Measurements from ENCODE around the gene JOSD1. TPM values are rescaled to one million over a fixed set of nuclear protein-coding genes. Genes with fewer than 3 reads are reported as not detected.
A peak's percentile ranks its signal among the peaks of the same experiment; 100 is the strongest.

Gene JOSD1
- total and polyA plus RNA-seq, 4 donors: 35.4 to 51.0 (median 39.8) TPM

DNA sequence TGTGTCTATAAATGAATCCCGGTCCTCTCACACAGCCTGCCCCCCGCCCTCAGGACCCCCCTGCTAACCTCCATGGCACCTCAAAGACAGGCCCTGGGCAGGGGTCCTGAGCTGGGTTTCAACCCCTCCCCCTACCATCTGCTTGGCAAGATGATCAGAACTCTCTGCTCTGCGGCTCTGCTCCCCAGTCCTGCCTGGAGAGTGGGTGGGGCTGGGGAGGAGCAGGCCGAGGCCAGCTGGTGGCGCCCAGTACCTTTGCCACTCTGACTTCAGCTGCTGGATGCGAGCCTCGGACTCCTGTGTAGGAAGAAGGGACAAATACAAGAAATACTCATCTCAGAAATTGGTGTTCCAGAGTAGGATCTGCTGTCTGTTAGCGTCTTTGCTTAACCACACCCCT is 40.0 kb upstream of the JOSD1 start:
- Histone ChIP-seq H3K4me1 (ENCODE audit: control insufficient read depth, insufficient read depth, low read length) (peaks cover 9% of the 10 kb centered on the region), H3K36me3 (ENCODE audit: control insufficient read depth, insufficient read depth, low read length) (peaks cover 100% of the 10 kb centered on the region), H3K27ac (ENCODE audit: low read depth, low read length) (no peak overlapping the region), H3K27me3 (ENCODE audit: control insufficient read depth, insufficient read depth, low read length) (no peaks in the 10 kb centered on the region), H3K9me3 (ENCODE audit: control insufficient read depth, insufficient read depth, low read length) (no peaks in the 10 kb centered on the region), H3K4me3 (ENCODE audit: low read depth, low read length) (no peak overlapping the region)
- no peak for DNase-seq (ENCODE audit: low read depth in 4 of 6, low spot score in 6 of 6)
- 66% methylated on average over 3 of the region's 8 CpGs for WGBS (ENCODE audit: insufficient coverage)

DNA sequence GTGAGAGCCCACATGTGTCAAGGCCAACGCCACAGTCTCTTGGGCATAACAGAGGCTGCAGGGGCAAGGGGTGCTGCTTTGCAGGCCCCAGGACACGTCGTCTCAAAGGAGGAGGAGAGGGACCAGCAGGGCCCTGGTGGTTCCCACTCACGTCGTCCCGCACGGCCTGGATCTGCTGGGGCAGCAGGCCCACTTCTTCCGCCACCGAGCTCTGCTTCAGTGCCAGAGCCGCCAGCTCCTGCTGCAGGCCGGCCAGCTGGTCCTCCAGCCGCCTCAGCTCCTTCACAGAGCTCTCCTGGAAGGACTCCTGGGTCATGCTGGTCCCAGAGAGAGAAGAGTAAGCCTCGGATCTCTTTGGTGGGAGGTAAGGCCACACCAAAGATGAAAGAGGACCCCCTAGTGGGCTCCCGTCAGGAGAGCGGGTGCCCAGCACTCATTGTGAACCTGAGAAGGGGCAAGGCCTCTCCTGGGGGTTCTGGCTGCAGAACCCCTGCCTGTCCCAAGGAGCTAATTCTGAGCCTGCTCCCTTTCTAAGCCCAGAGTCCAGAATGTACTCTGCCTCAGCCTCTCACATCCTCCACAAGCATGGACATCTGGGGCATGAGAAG is 39.5 kb upstream of the JOSD1 start:
- H3K36me3 ChIP-seq (ENCODE audit: control insufficient read depth, insufficient read depth, low read length): peaks cover 100% of the 10 kb centered on the region

DNA sequence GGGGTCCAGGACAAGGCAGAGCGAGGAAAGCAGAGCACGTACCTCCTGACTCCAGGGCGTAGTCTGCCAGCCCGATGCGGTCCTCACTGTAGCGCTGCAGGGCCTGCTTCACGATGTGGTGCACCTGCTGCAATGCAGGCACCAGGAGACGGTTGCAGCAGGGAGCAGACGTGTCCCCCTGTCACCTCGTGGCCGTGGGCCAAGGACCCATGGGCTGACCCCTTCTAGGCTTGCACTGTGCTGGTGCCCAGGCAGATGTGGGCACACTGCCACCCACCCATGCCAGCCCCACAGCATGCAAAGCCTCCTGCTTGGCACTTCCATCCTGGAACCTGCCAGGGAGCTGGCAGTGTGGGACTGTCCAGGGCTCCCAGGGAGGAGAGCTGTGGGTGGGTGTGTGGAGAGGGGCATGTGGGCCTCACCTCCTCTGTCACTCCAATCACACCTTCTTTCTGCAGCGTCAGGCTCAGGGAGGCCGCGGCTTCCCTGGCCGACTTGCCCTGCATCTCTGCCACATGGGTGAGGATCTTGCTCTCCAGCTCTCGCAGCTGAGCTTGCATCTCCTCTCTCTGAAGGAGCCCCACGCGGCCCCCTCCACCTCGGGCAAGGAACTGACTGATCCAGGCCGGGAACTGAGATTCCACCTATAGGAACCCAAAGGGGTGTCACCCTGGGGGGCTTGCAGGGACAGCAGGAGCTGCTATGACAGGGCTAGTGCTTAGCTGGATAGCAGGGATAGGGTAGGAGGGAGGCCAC is 38.7 kb upstream of the JOSD1 start:
- Histone ChIP-seq H3K4me1 (ENCODE audit: control insufficient read depth, insufficient read depth, low read length) (peaks cover 10% of the 10 kb centered on the region), H3K36me3 (ENCODE audit: control insufficient read depth, insufficient read depth, low read length) (peaks cover 100% of the 10 kb centered on the region), H3K27ac (ENCODE audit: low read depth, low read length) (no peak overlapping the region), H3K27me3 (ENCODE audit: control insufficient read depth, insufficient read depth, low read length) (no peaks in the 10 kb centered on the region), H3K4me3 (ENCODE audit: low read depth, low read length) (no peak overlapping the region), H3K9me3 (ENCODE audit: control insufficient read depth, insufficient read depth, low read length) (no peaks in the 10 kb centered on the region)
- 91% methylated on average over 19 of the region's 20 CpGs for WGBS (ENCODE audit: insufficient coverage)
- DNase-seq (ENCODE audit: low read depth in 4 of 6, low spot score in 6 of 6): no peak

More for the DNA sequence above, 39.5 kb upstream of the JOSD1 start:
- Histone ChIP-seq H3K27ac (ENCODE audit: low read depth, low read length) (no peak overlapping the region), H3K9me3 (ENCODE audit: control insufficient read depth, insufficient read depth, low read length) (no peaks in the 10 kb centered on the region), H3K4me3 (ENCODE audit: low read depth, low read length) (no peak overlapping the region), H3K27me3 (ENCODE audit: control insufficient read depth, insufficient read depth, low read length) (no peaks in the 10 kb centered on the region), H3K4me1 (ENCODE audit: control insufficient read depth, insufficient read depth, low read length) (peaks cover 9% of the 10 kb centered on the region)
- 76% methylated on average over 14 of the region's 15 CpGs for WGBS (ENCODE audit: insufficient coverage)
- no peak for DNase-seq (ENCODE audit: low read depth in 4 of 6, low spot score in 6 of 6)

DNA sequence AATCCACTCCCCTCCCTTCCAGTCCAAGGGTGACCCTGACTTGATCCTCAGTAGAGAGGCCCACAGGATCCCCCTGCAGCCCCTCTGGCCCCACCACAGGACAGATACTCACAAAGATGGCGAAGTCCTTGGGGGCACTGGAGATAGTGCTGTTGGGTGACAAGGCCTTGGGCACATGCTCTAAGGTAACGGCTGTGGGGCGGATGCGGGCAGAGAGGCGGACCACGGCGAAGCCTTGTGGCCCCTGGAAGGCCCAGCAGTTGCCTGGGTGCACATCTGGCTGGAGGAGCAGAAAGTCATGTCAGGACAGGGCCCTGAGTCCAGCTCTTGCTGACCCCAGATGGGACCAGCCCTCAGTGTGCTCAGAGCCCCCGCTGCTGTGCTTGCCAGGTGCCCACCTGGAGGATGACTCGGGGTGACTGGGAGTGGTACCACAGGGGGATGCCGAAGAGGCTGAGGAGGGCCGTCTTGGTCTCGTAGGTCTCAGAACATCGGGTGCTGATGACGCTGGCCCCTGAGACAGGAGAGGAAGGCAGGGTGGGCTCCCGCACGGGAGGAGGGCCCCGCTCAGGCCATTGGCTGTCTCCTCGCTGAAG is 37.8 kb upstream of the JOSD1 start:
- no peak for DNase-seq (ENCODE audit: low read depth in 4 of 6, low spot score in 6 of 6)
- 97% methylated on average over 18 of the region's 18 CpGs for WGBS (ENCODE audit: insufficient coverage)
- H3K4me1 ChIP-seq (ENCODE audit: control insufficient read depth, insufficient read depth, low read length): peaks cover 19% of the 10 kb centered on the region
- no peak overlapping the region for H3K4me3 ChIP-seq (ENCODE audit: low read depth, low read length)
- H3K9me3 ChIP-seq (ENCODE audit: control insufficient read depth, insufficient read depth, low read length): no peaks in the 10 kb centered on the region
- H3K27me3 ChIP-seq (ENCODE audit: control insufficient read depth, insufficient read depth, low read length): no peaks in the 10 kb centered on the region
- H3K36me3 ChIP-seq (ENCODE audit: control insufficient read depth, insufficient read depth, low read length): peaks cover 100% of the 10 kb centered on the region
- H3K27ac ChIP-seq (ENCODE audit: low read depth, low read length): no peak overlapping the region

DNA sequence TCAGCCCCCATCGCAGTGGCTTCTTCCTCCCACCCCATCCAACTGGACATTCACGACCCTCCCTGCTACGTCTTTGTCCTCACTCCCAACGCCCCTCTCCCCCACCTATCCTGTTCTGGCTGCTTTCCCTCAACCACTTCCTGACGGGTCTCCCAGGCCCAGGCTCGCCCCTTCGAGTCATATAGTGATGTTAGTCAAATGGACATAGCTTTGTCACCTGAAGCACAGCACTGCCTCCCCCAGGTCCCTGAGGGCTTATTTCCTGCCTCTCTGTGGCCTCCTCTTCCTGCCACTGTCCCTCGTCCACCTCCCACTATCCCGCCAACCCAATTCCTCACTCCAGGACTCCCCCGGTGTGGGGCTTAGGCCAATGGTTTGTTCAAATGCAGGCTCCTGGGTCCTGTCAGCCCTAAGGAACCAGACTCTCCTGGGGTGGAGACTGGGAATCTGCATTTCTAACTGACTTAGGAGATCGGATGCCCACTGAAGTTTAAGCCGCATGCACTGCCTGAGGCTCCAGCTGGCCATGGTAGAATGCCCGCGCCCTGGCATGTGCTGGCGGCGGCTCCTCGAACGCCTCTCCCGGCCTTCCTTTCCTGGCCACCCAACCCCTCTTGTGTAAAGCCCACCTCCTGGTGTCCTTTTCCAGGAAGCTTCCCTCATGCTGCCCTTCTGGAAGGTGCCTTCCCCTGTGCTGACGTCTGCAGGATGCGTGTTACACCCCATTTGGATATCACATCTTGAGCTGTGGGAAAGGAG is 36.7 kb upstream of the JOSD1 start:
- no peaks in the 10 kb centered on the region for H3K9me3 ChIP-seq (ENCODE audit: control insufficient read depth, insufficient read depth, low read length)
- no peak for DNase-seq (ENCODE audit: low read depth in 4 of 6, low spot score in 6 of 6)
- H3K27me3 ChIP-seq (ENCODE audit: control insufficient read depth, insufficient read depth, low read length): no peaks in the 10 kb centered on the region
- no peak overlapping the region for H3K27ac ChIP-seq (ENCODE audit: low read depth, low read length)
- peaks cover 28% of the 10 kb centered on the region for H3K4me1 ChIP-seq (ENCODE audit: control insufficient read depth, insufficient read depth, low read length)
- 85% methylated on average over 16 of the region's 21 CpGs for WGBS (ENCODE audit: insufficient coverage)
- H3K4me3 ChIP-seq (ENCODE audit: low read depth, low read length): no peak overlapping the region
- H3K36me3 ChIP-seq (ENCODE audit: control insufficient read depth, insufficient read depth, low read length): peaks cover 98% of the 10 kb centered on the region

DNA sequence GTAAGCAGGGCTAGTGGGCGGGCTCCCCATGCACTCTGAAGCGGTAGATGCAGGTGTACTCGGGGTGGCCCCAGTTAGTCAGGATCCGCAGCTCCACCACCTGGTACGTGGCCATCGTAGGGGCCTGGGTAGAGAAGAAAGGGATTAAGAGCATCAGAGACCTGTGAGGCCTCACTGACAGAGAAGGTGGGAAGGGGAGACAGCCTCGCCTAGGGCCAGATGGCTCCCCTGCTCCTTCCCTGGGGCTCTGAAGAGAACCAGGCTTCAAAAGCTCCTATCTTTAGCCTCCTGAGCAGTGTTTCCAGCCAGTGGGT is 35.5 kb upstream of the JOSD1 start:
- no peaks in the 10 kb centered on the region for H3K9me3 ChIP-seq (ENCODE audit: control insufficient read depth, insufficient read depth, low read length)
- peaks cover 98% of the 10 kb centered on the region for H3K36me3 ChIP-seq (ENCODE audit: control insufficient read depth, insufficient read depth, low read length)
- H3K4me1 ChIP-seq (ENCODE audit: control insufficient read depth, insufficient read depth, low read length): peaks cover 34% of the 10 kb centered on the region
- WGBS (ENCODE audit: insufficient coverage): 89% methylated on average over 7 of the region's 7 CpGs
- no peaks in the 10 kb centered on the region for H3K27me3 ChIP-seq (ENCODE audit: control insufficient read depth, insufficient read depth, low read length)
- no peak overlapping the region for H3K4me3 ChIP-seq (ENCODE audit: low read depth, low read length)
- no peak overlapping the region for H3K27ac ChIP-seq (ENCODE audit: low read depth, low read length)
- DNase-seq (ENCODE audit: low read depth in 4 of 6, low spot score in 6 of 6): no peak

DNA sequence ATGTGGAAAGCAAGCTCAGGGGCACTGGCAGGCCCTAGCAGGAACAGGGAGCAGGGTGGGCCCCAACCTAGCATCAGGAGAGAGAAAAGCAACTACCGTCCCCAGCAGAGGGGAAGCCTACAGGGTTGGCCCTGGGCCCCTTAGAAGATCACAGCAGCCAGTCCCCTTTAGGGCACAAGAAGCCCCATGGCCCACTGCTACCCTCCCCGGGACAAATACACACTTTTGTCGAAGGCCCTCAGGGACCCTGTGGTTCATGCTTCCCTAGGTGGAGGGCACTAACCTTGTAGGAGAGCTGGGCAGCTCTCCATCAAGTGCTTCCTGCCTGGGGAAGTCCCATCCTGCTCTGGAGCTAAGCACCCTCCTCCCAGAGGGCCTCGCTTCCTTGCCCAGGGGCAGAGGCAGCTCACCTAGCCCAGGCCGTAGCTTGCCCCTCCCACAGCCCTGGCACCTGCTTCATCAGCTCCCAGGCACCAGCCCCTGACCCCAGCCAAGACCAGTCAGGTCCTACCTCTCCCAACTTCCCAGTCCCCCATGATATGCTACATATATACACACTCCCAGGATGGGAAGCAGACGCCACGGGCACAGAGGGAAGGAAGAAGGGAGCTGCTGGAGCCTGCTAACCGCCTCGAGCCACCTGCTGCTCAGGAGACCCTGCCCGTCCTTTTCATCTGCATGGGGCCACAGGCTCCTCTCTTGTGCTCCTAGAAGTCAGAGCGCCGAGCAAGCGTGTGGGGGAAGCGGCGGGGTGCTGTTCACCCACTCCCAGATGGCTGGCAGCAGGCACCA is 34.9 kb upstream of the JOSD1 start:
- DNase-seq (ENCODE audit: low read depth in 4 of 6, low spot score in 6 of 6): no peak
- H3K4me3 ChIP-seq (ENCODE audit: low read depth, low read length): no peak overlapping the region
- no peaks in the 10 kb centered on the region for H3K27me3 ChIP-seq (ENCODE audit: control insufficient read depth, insufficient read depth, low read length)
- H3K36me3 ChIP-seq (ENCODE audit: control insufficient read depth, insufficient read depth, low read length): peaks cover 98% of the 10 kb centered on the region
- H3K9me3 ChIP-seq (ENCODE audit: control insufficient read depth, insufficient read depth, low read length): no peaks in the 10 kb centered on the region
- no peak overlapping the region for H3K27ac ChIP-seq (ENCODE audit: low read depth, low read length)
- H3K4me1 ChIP-seq (ENCODE audit: control insufficient read depth, insufficient read depth, low read length): peaks cover 31% of the 10 kb centered on the region
- WGBS (ENCODE audit: insufficient coverage): 83% methylated on average over 14 of the region's 15 CpGs

DNA sequence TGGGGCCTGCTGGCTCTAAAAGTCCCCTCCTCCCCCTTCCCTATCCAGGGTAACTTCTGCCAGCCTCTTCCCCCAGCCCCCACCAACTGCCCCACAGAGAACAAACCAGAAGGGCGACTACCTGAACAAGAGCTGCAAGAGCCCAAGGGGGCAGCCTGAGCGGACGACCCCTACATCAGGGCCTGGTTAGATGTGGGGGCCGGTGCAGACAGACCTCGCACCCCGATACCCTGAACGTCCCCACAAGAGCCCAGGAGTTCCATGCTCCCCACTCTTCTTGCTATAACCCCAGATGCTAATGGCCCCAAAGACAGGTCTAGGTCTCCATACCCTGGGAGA is 34.4 kb upstream of the JOSD1 start:
- no peak overlapping the region for H3K4me3 ChIP-seq (ENCODE audit: low read depth, low read length)
- H3K36me3 ChIP-seq (ENCODE audit: control insufficient read depth, insufficient read depth, low read length): peaks cover 98% of the 10 kb centered on the region
- WGBS (ENCODE audit: insufficient coverage): 99% methylated on average over 7 of the region's 7 CpGs
- peaks cover 26% of the 10 kb centered on the region for H3K4me1 ChIP-seq (ENCODE audit: control insufficient read depth, insufficient read depth, low read length)
- H3K27me3 ChIP-seq (ENCODE audit: control insufficient read depth, insufficient read depth, low read length): no peaks in the 10 kb centered on the region
- H3K9me3 ChIP-seq (ENCODE audit: control insufficient read depth, insufficient read depth, low read length): no peaks in the 10 kb centered on the region
- H3K27ac ChIP-seq (ENCODE audit: low read depth, low read length): no peak overlapping the region
- no peak for DNase-seq (ENCODE audit: low read depth in 4 of 6, low spot score in 6 of 6)

DNA sequence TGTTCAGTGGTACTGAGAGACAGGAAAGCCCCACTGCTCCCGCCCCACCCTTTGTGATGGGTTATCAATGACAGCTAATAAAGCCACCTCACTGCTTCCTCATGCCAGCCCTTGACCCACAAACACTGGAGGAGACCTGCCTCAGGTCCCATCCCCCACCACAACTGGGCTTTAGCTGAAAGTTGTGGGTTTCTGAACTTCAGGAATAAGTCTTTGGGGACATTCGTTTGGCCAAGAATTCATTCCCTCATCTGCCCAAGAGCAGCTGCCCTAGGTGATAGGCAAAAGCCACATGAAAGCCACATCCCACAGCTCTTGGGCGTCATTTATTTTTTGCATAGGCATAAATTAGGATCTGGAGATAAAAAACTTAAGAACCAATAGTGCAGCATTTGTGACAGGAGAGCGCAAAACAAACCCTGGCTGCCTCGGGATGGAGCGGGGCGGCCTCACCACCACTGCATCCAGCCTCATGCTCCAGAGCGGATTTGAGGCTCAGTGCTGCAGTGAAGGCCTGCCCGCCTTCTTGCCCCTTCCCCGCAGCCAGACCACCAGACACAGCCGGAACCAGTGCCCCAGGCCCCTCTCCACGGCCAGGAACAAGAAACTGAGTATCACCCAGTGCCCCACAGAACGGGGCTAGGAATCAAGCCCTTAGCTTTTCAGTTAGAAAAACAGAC is 33.8 kb upstream of the JOSD1 start:
- Histone ChIP-seq H3K4me3 (ENCODE audit: low read depth, low read length) (no peak overlapping the region), H3K27ac (ENCODE audit: low read depth, low read length) (peak overlapping the region; percentile 52), H3K27me3 (ENCODE audit: control insufficient read depth, insufficient read depth, low read length) (no peaks in the 10 kb centered on the region), H3K4me1 (ENCODE audit: control insufficient read depth, insufficient read depth, low read length) (peaks cover 26% of the 10 kb centered on the region), H3K9me3 (ENCODE audit: control insufficient read depth, insufficient read depth, low read length) (no peaks in the 10 kb centered on the region), H3K36me3 (ENCODE audit: control insufficient read depth, insufficient read depth, low read length) (peaks cover 98% of the 10 kb centered on the region)
- DNase-seq (ENCODE audit: low read depth in 4 of 6, low spot score in 6 of 6): no peak
- WGBS (ENCODE audit: insufficient coverage): 94% methylated on average over 9 of the region's 13 CpGs
